Embryonic facial prominence (tissue), 1 donor: ENCODE results near the gene CCDC74B.
"Not testable (repeated sequence)": the region's sequence is repeated elsewhere in the genome, so short reads cannot be mapped to it uniquely, and the experiment has no call there.

Experiments used
- DNase-seq: peaks from one replicate; pipeline ENCODE4 v3.0.0-alpha.2; 2016; ENCODE audit errors: extremely low spot score

The CCDC74B gene

GRCh38 chr2:130166611-130167010 is 21.7 kb upstream of the CCDC74B start:
- DNase-seq, result not testable (repeated sequence)

- no peak for DNase-seq
Measured at GRCh38 chr2:130165293-130166016, 20.5 kb upstream of the CCDC74B start.

- DNase-seq, result no peak
Measured at GRCh38 chr2:130162968-130163367, 18.1 kb upstream of the CCDC74B start.

GRCh38 chr2:130162486-130162885 is 17.6 kb upstream of the CCDC74B start:
- DNase-seq, result not testable (repeated sequence)

GRCh38 chr2:130160838-130161705 is 16.2 kb upstream of the CCDC74B start:
- not testable (repeated sequence) for DNase-seq

- no peak for DNase-seq
Measured at GRCh38 chr2:130160131-130160530, 15.2 kb upstream of the CCDC74B start.

GRCh38 chr2:130159376-130159775 is 14.5 kb upstream of the CCDC74B start:
- DNase-seq, result not testable (repeated sequence)

GRCh38 chr2:130158631-130159030 is 13.7 kb upstream of the CCDC74B start:
- DNase-seq, result no peak

- DNase-seq, result not testable (repeated sequence)
Measured at GRCh38 chr2:130157825-130158514, 13.1 kb upstream of the CCDC74B start.

- DNase-seq, result not testable (repeated sequence)
Measured at GRCh38 chr2:130157354-130157753, 12.4 kb upstream of the CCDC74B start.

GRCh38 chr2:130156624-130157004 is 11.7 kb upstream of the CCDC74B start:
- DNase-seq, result no peak

GRCh38 chr2:130155956-130156623 is 11.2 kb upstream of the CCDC74B start:
- not testable (repeated sequence) for DNase-seq

GRCh38 chr2:130154773-130155765 is 10.2 kb upstream of the CCDC74B start:
- DNase-seq, result no peak

GRCh38 chr2:130154423-130154770 is 9.5 kb upstream of the CCDC74B start:
- not testable (repeated sequence) for DNase-seq

- not testable (repeated sequence) for DNase-seq
Measured at GRCh38 chr2:130153721-130154422, 9.0 kb upstream of the CCDC74B start.

GRCh38 chr2:130152816-130153595 is 8.1 kb upstream of the CCDC74B start:
- DNase-seq, result no peak

- DNase-seq, result not testable (repeated sequence)
Measured at GRCh38 chr2:130152136-130152815, 7.4 kb upstream of the CCDC74B start.

GRCh38 chr2:130151145-130151512 is 6.2 kb upstream of the CCDC74B start:
- not testable (repeated sequence) for DNase-seq
